ENCODE results near the gene SMIM20.

DNA sequence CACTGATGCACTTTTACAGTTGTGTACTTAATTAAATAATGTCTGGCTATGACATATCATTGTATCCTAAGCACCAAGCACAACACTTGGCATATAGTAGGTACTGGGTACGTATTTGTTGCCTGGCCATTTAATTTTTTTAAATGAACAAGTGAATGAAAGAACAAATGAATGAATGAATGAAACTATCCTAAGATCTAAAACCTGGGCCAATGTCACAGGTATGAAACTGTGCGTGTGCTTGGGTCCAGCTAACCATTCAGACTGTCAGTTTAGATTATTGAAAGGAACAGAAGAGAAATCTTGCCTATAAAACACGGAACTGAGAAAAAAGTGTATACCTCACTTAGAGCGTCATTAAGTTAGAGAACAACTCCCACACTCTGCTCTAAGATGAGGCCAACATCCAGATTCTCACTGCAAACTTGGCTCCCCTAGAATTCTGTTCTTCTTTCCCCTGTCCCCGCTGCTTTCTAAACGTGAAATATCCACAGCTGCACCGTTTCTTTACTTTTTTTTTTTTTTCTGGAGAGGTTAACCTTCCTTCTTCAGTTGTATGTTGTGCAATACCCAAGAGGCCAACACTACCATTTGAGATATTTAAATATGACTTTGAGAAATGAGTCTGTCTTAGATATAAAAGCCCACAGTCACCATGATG, 33.9 kb upstream of the SMIM20 start:
- TF ChIP-seq, protein P1, sequence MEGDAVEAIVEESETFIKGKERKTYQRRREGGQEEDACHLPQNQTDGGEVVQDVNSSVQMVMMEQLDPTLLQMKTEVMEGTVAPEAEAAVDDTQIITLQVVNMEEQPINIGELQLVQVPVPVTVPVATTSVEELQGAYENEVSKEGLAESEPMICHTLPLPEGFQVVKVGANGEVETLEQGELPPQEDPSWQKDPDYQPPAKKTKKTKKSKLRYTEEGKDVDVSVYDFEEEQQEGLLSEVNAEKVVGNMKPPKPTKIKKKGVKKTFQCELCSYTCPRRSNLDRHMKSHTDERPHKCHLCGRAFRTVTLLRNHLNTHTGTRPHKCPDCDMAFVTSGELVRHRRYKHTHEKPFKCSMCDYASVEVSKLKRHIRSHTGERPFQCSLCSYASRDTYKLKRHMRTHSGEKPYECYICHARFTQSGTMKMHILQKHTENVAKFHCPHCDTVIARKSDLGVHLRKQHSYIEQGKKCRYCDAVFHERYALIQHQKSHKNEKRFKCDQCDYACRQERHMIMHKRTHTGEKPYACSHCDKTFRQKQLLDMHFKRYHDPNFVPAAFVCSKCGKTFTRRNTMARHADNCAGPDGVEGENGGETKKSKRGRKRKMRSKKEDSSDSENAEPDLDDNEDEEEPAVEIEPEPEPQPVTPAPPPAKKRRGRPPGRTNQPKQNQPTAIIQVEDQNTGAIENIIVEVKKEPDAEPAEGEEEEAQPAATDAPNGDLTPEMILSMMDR (conservative IDR thresholded peaks at IDR 0.05; ENCODE audit: low read depth, low read length) = no peak
- no peak for TF ChIP-seq POLR2A (IDR thresholded peaks at IDR 0.05; ENCODE audit: low read depth, low read length)

All from IMR-90 (cell line).